Skeletal muscle tissue (tissue), 4 donors: Measurements from ENCODE around the gene BLCAP. TPM values are rescaled to one million over a fixed set of nuclear protein-coding genes. Genes with fewer than 3 reads are reported as not detected.
A peak's percentile ranks its signal among the peaks of the same experiment; 100 is the strongest.
"Not testable (repeated sequence)": the region's sequence is repeated elsewhere in the genome, so short reads cannot be mapped to it uniquely, and the experiment has no call there.

Experiments used
- H3K27ac ChIP-seq: one replicate; pipeline ENCODE4 v1.7.0; 2013; ENCODE audit warnings: mild to moderate bottlenecking, low read depth, low read length, inconsistent platforms
- H3K27me3 ChIP-seq, 3 donors: one replicate each; pipeline ENCODE4 v1.7.0; 2013; ENCODE audit warnings: low read length in 3 of 3; ENCODE audit not compliant: control insufficient read depth in 3 of 3, insufficient read depth in 3 of 3
- H3K36me3 ChIP-seq, 3 donors: one replicate each; pipeline ENCODE4 v1.7.0; 2013; ENCODE audit warnings: low read length in 3 of 3; ENCODE audit not compliant: control insufficient read depth in 3 of 3, insufficient read depth in 3 of 3
- H3K4me1 ChIP-seq, 3 donors: one replicate each; pipeline ENCODE4 v1.7.0; 2013; ENCODE audit warnings: low read length in 3 of 3, mild to moderate bottlenecking in 3 of 3; ENCODE audit not compliant: control insufficient read depth in 3 of 3, insufficient read depth in 3 of 3
- H3K4me3 ChIP-seq, 3 donors: one replicate each; pipeline ENCODE4 v1.7.0; 2013; ENCODE audit warnings: low read length in 3 of 3
- H3K9ac ChIP-seq, 3 donors: one replicate each; pipeline ENCODE4 v1.7.0; 2013; ENCODE audit warnings: low read length in 3 of 3, mild to moderate bottlenecking in 3 of 3, moderate library complexity in 2 of 3, low read depth in 1 of 3
- H3K9me3 ChIP-seq, 3 donors: one replicate each; pipeline ENCODE4 v1.7.0; 2013; ENCODE audit warnings: low read length in 3 of 3; ENCODE audit not compliant: control insufficient read depth in 3 of 3
- total RNA-seq: library from RNA; depleted of rRNA; stranded (reverse); fragments of >200 nt; gene quantifications from one replicate; pipeline ENCODE4 v1.2.3, GENCODE V29; 2014
- donor health status: Osteomylitis.

BLCAP gene
- 241 TPM for total RNA-seq

- peak within 1 kb of the TSS; percentile 97 to 100 (median 100) for H3K9ac ChIP-seq
- H3K27me3 ChIP-seq: no peaks in the 10 kb centered on the region
- H3K36me3 ChIP-seq: peaks cover 0 to 4% (median 2%) of the 10 kb centered on the region in 3 donors
- H3K4me3 ChIP-seq: peak within 1 kb of the TSS; percentile 93 to 96 (median 95)
- H3K9me3 ChIP-seq: no peaks in the 10 kb centered on the region
- peaks cover 44 to 47% (median 44%) of the 10 kb centered on the region in 3 donors for H3K4me1 ChIP-seq
- H3K27ac ChIP-seq: peak within 1 kb of the TSS; percentile 99
Observed at GRCh38 chr20:37527638-37528445, at the start of gene BLCAP. TSS of gene BLCAP (minus strand) at chr20:37527876. CDS start at chr20:37519174, 8,702 bp downstream.

GRCh38 chr20:37577436-37577835, 49.8 kb upstream of the BLCAP start:
- H3K4me1 ChIP-seq, H3K9me3 ChIP-seq, H3K4me3 ChIP-seq, H3K9ac ChIP-seq, H3K36me3 ChIP-seq, H3K27ac ChIP-seq: not testable (repeated sequence)
- peaks cover 0 to 29% (median 15%) of the 10 kb centered on the region in 3 donors for H3K27me3 ChIP-seq

GRCh38 chr20:37576911-37577310, 49.2 kb upstream of the BLCAP start:
- Histone ChIP-seq H3K9ac (no peak overlapping the region), H3K27ac (no peak overlapping the region), H3K9me3 (no peaks in the 10 kb centered on the region), H3K4me1 (no peaks in the 10 kb centered on the region), H3K4me3 (no peak overlapping the region), H3K27me3 (peaks cover 0 to 29% (median 13%) of the 10 kb centered on the region in 3 donors), H3K36me3 (no peaks in the 10 kb centered on the region)

DNA sequence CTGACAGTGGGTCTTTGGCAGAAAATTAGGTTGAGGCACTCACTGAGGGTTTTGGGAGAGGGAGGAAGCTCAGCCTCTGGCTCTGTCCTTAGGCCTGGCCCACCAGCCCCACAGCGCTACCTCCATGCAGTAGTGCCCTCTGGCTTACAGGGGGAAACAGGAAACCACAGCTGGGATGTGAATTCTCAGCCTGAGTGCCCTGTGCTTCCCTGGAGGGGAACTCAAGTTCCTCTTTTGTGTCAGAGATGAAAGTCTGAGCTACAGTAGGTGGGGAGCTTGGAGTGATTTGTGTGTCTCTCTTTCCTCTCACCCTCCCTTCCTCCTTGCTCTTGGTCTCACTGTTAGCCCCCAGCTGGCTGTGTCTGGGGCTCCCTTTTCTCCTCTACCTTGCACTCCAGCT, 48.2 kb upstream of the BLCAP start:
- Histone ChIP-seq H3K9me3 (no peaks in the 10 kb centered on the region), H3K27ac (no peak overlapping the region), H3K9ac (no peak overlapping the region), H3K4me3 (no peak overlapping the region), H3K4me1 (no peaks in the 10 kb centered on the region), H3K36me3 (no peaks in the 10 kb centered on the region), H3K27me3 (peaks cover 0 to 24% (median 8%) of the 10 kb centered on the region in 3 donors)

- H3K4me3 ChIP-seq: no peak overlapping the region
- H3K27me3 ChIP-seq: peaks cover 3 to 13% (median 10%) of the 10 kb centered on the region in 3 donors
- no peaks in the 10 kb centered on the region for H3K4me1 ChIP-seq
- H3K9ac ChIP-seq: no peak overlapping the region
- no peak overlapping the region for H3K27ac ChIP-seq
- H3K9me3 ChIP-seq: no peaks in the 10 kb centered on the region
- no peaks in the 10 kb centered on the region for H3K36me3 ChIP-seq
Observed at GRCh38 chr20:37574199-37574890, 46.7 kb upstream of the BLCAP start.

DNA sequence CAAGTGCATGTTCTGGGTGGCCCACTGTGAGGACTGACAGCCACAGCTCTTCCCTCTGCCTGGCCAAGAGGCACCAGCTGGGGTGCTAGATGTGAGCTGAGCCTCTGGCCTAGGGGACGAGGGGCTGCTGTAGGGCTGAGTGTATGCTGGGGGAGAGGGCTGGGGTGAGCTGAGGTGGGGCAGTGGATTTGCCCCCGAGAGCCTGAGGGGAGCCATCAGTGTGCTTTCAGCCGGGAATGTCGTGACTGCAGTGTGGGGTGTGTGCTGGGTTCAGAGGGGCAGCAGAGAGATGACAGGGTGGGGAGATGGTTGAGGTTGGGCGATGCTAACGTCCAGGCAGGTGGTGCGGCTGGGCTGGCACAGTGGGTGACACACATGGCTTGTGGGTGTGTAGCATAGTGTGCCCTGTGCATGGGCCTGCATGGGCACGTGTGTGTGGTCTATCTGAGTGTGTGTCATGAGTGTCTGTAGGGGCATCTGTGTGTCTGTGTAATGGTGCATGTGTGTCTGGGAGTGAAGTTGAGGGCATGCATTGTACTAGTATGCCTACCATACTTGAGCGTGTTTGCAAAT, 46.0 kb upstream of the BLCAP start:
- no peaks in the 10 kb centered on the region for H3K36me3 ChIP-seq
- no peak overlapping the region for H3K4me3 ChIP-seq
- H3K27me3 ChIP-seq: peaks cover 3 to 13% (median 10%) of the 10 kb centered on the region in 3 donors
- no peak overlapping the region for H3K9ac ChIP-seq
- H3K4me1 ChIP-seq: no peaks in the 10 kb centered on the region
- no peaks in the 10 kb centered on the region for H3K9me3 ChIP-seq
- H3K27ac ChIP-seq: no peak overlapping the region

DNA sequence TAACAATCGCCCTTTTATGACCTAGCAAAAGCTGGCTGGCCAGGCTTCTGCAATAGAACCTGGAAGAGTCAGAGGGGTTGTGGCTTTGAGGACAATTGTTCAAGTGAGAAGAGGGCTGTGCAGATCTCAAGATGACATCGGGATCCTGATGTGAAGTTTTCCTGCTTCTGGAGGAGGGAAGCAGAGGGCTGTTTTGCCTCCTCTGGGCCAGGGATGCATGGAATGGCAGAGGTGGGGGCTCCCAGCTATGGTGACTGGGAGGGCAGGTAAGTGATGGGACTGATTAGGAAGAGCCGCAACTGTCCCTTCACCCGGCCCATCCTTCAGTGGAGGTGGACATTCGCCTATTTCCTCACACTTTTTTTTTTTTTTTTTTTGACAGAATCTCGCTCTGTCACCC, 43.4 kb upstream of the BLCAP start:
- H3K4me1 ChIP-seq: peaks cover 0 to 11% (median 2%) of the 10 kb centered on the region in 3 donors
- no peak overlapping the region for H3K9ac ChIP-seq
- no peaks in the 10 kb centered on the region for H3K9me3 ChIP-seq
- no peak overlapping the region for H3K4me3 ChIP-seq
- no peak overlapping the region for H3K27ac ChIP-seq
- no peaks in the 10 kb centered on the region for H3K36me3 ChIP-seq
- H3K27me3 ChIP-seq: peaks cover 3 to 20% (median 10%) of the 10 kb centered on the region in 3 donors

- H3K27me3 ChIP-seq: peaks cover 3 to 20% (median 12%) of the 10 kb centered on the region in 3 donors
- H3K9me3 ChIP-seq: no peaks in the 10 kb centered on the region
- H3K4me3 ChIP-seq: no peak overlapping the region
- H3K27ac ChIP-seq: no peak overlapping the region
- no peak overlapping the region for H3K9ac ChIP-seq
- peaks cover 0 to 13% (median 3%) of the 10 kb centered on the region in 3 donors for H3K4me1 ChIP-seq
- H3K36me3 ChIP-seq: no peaks in the 10 kb centered on the region
Observed at GRCh38 chr20:37570419-37570818, 42.7 kb upstream of the BLCAP start.

DNA sequence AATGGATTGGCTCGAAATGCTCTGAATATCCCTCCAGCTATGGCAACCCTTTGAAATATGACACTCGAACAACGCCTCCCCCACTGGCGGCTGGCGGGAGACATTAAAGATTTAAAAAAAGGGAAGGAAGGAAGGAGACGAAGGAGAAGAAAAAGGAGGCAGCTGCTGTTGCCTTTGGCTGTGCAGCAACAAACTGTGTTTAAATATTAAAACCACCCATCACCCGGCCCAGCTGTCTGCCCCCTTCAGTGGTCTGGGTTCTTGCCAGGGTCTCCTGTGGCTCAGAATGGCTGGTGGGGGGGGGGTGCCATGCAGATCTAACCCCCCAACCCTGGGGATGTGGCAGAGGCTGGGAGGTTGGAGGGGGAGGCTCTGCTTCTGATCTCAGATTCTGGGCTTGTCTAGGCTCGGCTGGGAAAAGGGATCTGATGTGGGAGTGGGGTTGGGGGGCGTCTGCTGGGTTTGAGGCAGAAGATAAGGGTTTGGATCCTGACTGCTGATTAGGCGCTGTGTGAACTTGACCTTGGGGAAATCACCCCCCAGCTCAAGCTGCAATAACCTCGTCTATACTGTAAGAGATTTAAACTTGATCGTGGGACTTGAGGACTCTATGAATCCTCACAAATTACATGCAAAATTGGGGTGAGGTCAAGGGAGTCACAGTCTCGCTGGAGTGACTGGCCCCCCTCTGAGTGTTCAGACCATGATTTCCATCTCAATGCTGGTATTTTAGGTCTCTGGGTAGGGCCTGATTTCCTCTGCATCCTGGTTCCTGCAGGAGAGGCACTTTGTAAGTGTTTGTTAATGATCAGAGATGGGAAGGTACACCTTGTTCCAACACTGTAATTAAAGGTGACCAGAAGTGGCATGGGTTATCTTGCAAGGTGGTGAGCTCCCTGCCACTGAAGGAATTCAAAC, 40.3 kb upstream of the BLCAP start:
- Histone ChIP-seq H3K27ac (no peak overlapping the region), H3K9me3 (no peaks in the 10 kb centered on the region), H3K27me3 (peaks cover 11 to 33% (median 20%) of the 10 kb centered on the region in 3 donors), H3K36me3 (no peaks in the 10 kb centered on the region), H3K4me1 (peaks cover 0 to 25% (median 10%) of the 10 kb centered on the region in 3 donors), H3K4me3 (no peak overlapping the region), H3K9ac (no peak overlapping the region)
